GM18909 (cell line): Measurements from ENCODE around the gene NAP1L1.

ENCODE experiments used
- ATAC-seq: cut with Tn5 transposase; IDR thresholded peaks from one replicate; pipeline ENCODE4 v1.9.1; 2021; ENCODE audit warnings: mild to moderate bottlenecking; ENCODE audit not compliant: unreplicated experiment, poor library complexity

The NAP1L1 gene

GRCh38 chr12:76042147-76042546 lies 42.3 kb downstream of the NAP1L1 start:
- no peak for ATAC-seq

DNA sequence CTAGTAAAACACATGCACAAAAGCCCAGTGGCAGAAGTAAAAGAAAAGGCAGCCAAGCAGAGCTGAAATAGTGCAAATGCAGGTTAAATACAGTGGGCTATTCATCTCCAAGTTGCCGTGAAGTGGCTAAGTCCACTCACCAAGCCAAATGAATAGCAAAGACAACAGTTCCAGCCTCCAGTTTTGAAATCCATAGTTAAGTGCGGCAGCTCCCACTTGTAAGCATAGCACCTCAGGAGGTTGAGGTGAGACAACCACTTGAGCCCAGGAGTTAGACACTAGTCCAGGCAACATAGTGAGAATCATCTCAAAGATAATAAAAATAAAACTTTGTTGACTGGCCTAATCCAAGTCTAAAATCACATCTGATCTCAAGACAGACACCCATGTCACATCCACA lies 43.1 kb downstream of the NAP1L1 start:
- no peak for ATAC-seq

DNA sequence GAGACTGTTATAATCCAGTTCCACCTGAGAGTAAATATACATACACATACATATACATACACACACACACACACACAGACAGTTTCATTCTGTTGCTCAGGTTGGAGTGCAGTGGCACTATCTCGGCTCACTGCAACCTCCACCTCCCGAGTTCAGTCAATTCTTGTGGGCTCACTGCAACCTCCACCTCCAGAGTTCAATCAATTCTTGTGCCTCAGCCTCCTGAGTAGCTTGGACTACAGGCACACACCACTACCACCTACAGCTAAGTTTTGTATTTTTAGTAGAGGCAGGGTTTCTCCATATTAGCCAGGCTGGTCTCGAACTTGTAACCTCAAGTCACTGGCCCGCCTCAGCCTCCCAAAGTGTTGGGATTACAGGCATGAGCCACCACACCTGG lies 44.0 kb downstream of the NAP1L1 start:
- no peak for ATAC-seq

- no peak for ATAC-seq
Measured at GRCh38 chr12:76038176-76038575, 46.3 kb downstream of the NAP1L1 start.

DNA sequence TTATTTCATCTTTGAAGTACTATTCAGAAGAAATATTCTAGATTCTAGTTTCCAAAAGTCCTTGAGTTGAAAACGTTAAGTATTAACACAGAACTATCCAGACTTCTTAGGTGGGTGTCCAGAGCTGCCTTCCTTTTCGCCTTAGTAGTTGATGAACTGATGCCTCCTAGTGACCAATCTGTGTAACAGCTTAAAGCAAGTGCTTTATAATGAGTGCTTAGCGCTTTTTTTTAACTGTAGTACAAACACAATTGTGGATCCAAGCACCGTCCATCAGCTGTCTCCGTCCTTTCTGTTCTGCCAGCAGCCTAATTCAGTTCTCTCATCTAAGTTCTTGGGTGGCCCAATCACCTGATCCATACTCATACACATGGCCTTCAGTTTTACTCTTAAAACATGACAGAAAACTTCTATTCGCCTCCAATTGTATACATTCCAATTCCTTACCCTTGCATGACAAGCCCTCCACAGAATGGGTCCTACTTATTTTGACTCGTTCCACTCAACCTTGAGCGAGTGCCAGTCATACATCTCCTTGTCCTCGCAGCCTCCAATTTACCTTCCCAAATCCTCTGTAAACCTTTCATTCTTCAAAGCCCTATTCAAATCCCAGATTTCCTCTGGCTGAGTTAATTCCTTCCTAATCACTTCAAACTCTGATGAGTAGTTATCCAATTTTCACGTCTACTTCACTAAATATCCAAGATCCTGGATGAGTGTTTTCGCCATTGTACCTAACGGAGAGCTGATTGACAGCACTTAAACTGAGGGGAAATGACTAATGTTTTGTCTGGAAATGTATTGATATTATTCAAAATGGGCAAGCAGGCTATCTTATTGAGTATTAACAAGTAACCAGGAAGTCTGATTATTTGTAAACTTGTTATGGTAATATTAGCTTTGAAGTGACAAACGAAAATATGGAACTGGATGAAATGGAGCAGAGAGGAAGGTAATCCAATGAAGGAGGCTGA lies 47.1 kb downstream of the NAP1L1 start:
- ATAC-seq = peak; percentile 65

- no peak for ATAC-seq
Measured at GRCh38 chr12:76035045-76035444, 49.4 kb downstream of the NAP1L1 start.

- no peak for ATAC-seq
Measured at GRCh38 chr12:76033081-76034011, 51.1 kb downstream of the NAP1L1 start.

DNA sequence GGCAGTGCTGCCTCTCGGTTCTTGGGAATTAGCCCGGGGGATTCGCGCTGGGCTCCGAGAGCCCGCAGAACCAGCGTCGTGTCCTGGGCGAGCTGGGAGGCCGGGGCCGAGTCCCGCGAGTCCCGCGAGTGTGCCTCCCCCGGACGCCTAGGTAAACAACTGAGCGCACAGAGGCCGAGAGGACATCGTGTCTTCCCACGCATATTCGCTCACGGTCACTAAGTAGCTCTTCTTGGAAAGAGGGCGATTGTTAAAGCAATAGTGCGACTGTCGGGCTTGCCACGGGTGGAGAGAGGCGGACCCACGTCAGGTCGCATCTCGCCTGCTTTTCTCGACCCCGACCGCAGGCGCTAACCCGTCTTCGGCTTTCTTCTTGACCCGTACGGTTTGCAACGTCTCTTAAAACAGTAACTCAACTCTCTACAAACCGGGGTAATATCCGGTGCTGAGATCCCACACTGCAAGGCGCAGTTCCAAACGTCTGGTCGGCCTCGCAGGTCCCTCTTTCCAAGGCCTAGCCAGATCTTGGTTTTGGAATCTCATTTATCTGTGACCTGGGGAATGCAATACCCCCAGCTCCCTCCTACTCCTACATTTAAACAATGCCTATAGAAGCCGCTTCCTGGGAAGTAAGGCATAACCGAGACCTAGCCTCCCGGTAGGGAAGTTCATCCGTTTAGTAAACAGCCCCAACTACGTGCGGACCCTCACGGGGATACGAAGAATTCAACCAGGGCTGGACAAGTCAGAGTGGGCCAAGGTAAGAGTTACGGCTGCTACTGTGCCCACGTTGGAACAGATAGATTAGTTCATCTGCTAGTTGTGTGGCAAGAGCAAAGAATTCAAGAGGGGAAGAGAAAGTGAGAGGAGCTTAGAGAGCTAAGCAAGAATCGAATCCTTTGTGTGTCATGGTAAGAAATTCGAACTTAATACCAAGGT lies 52.2 kb downstream of the NAP1L1 start:
- ATAC-seq = peak; percentile 26

- ATAC-seq = peak; percentile 89
Measured at GRCh38 chr12:76031414-76032042, 53.0 kb downstream of the NAP1L1 start, which contains the start of gene PHLDA1. Gene PHLDA1 (minus strand): TSS chr12:76031776.

GRCh38 chr12:76031081-76031413 lies 53.4 kb downstream of the NAP1L1 start:
- ATAC-seq = peak; percentile 12

DNA sequence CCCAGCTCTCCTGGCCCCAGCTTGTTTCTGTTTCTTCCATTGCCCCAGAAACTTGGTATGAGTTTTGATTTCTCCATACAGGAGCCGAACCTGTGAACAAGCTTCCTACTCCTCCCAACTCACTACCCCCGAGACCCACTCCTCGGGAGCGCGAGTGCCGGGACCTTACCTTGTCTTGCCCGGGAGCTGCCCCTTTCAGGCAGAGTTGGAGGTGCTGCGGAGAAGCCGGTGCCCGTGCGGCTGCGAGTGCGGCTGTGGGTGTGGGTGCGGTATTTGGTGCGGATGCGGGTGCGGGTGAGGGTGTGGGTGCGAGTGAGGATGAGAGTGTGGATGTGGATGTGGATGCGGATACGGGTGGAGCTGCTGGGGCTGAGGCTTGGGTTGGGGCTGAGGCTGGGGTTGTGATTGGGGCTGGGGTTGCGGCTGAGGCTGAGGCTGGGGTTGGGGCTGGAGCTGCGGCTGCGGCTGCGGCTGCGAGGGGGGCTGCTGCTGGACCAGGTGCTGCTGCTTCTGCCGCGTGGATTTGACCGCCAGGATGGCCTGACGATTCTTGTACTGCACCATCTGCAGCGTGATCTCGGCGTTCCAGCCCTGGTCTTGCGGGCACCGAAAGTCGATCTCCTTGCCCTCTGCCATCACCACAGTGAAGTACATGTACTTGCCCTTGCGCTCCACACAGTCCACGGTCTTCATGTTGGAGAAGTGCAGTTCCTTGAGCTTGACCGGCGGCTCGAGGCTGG lies 54.0 kb downstream of the NAP1L1 start:
- no peak for ATAC-seq

GRCh38 chr12:76029982-76030340 lies 54.5 kb downstream of the NAP1L1 start:
- ATAC-seq = no peak

DNA sequence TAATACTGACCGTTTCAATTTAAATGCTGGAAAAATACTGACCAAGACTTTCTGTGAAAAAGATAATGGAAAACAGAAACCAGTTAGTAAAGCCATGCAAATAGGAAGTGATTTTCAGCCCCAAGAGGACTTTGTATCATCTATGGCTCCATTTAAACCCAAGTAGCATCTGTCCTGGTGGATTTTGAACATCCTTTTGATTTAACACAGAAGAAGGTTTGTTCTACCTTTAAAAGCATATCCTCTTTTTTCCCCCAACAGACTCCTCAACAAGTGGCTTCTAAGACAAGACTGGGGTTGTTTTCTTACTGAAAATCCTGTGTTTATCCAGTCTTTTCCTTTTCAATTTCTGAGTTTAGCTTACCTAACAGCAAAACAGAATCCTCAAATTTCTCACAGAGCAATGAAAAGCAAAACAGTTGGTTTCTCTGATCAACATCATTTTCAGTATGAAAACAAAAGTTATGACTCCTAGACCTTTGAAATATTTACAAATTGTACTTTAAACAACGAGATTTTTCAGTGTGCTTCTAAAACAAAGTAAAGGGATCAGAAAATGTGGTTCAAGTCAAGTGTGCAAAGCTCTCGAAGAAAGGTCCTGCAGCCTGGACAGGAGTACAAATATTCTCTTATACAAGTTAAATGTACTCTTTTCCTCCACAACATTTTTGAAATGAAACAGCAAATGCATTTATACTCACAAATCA lies 55.8 kb downstream of the NAP1L1 start:
- no peak for ATAC-seq

DNA sequence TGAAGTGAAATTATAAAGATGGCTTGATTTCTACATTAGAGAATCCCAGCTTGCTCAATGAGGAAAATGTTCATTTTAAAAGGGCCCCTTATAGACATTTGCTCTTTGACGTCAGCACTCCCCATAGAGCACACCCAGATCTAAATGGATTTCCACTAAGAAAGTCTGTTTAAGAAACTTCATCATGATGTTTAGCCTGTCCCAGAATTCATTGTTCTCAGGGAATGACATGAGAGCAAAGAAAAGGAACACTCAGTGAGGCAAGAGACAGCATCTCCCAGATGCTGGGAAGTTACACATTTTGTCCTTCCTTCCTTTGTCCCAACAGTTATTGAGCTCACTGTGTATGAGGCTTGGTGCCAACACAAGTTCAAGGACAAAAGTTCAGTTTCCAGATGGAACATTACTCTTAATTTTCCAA lies 57.8 kb downstream of the NAP1L1 start:
- ATAC-seq = no peak

- no peak for ATAC-seq
Measured at GRCh38 chr12:76025601-76026575, 58.6 kb downstream of the NAP1L1 start.

DNA sequence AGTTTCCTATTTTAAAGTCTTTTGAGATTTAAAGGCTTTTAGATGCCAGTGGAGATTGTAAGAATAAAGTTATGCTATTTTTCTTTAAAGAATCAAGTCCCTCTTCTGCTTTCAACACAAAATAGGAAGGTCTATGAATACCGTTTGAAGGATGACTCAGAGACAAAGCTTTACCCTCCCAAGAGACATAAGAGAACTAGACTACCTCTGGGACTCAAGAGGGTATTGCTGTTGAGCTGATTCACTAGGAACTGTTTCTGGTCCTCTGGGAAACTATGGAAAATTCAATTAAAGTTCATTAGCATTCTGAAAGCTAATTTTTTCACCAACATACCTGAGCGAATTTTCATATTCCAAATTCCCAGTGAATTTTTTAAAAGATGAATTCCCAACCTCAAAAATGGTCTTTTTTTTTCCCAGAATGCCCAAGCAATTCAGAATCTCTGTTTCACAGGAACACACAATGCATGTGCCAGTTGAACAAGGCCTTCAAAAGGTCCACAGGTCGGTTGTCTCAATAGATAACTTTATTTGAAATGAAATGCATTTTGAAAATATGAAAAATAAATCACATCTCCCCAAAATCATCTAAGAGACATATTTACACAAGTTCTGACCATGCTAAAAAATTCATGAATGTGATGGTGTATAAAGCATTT lies 59.4 kb downstream of the NAP1L1 start:
- no peak for ATAC-seq
